H1 (cell line): ENCODE data around the gene NRAS. TPM values are rescaled to one million over a fixed set of nuclear protein-coding genes. Genes with fewer than 3 reads are reported as not detected.
A peak's percentile ranks its signal among the peaks of the same experiment; 100 is the strongest.

Experiments used
- RBBP5 ChIP-seq: IDR thresholded peaks from 2 replicates; pipeline ENCODE4 v1.7.1; 2012; ENCODE audit warnings: low read depth, mild to moderate bottlenecking, inconsistent platforms, low read length, moderate library complexity, borderline replicate concordance
- SIN3A ChIP-seq, 2 experiments: IDR thresholded peaks in 1 of 2; conservative IDR thresholded peaks in 1 of 2; 2 replicates each; pipeline ENCODE4 v1.6.1; 2011 to 2012; ENCODE audit warnings: low read length in 2 of 2, improper control_type of control experiment in 1 of 2, low read depth in 1 of 2, mild to moderate bottlenecking in 1 of 2
- polyA plus RNA-seq, 7 experiments: library from polyadenylated mRNA; depleted of rRNA in 3 of 7; stranded (reverse) in 5 of 7; unstranded in 2 of 7; fragments of >200 nt in 5 of 7; fragments of 200-250 nt in 2 of 7; gene quantifications; 1 replicate in 5 of 7; 2 replicates in 1 of 7; 4 replicates in 1 of 7; pipeline versions ENCODE4 v1.2.1 to v1.2.3, GENCODE V29; 2011 to 2013; ENCODE audit warnings: missing spikeins in 2 of 7, mixed read lengths in 2 of 7
- total RNA-seq: library from RNA; stranded (reverse); fragmentation: NEBNext Ultra II Directional; extraction: Animal tissue kit (Norgen Biotek cat#: 25700); gene quantifications from 2 replicates; pipeline ENCODE4 v1.2.1, GENCODE V29; 2021
- TF ChIP-seq, protein P1 (sequence below): IDR thresholded peaks from 2 replicates; pipeline ENCODE4 v1.6.1; 2012; ENCODE audit warnings: inconsistent platforms

NRAS gene
- total and polyA plus RNA-seq, 2 of the 8 experiments (the other 6 are each of a cell fraction or from before 2014, with no cell fraction given) = 24.5 to 65.1 TPM

DNA sequence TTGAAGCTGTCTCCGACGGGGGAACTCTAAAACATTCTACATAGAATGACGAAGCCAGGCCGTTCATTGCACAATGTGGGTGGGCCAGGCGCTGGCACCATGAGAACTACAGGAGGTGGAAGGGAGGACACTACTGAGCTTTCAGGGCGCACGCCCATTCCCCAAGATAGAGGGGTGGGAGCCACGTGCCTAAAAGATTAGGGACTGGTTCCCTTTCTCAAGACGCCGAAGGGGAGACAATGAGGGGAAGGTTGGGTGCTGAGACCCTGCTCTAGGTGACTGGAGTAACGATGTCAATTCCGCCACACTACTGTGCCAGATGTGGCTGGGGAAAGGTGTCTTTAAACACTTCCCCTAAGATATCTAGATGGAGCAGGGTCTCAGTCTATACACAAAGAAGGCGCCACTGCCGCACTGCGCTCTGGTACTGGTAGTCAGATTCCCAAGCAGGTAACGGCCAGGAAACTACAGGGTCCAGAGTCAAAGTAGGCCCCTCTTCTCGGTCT is 40.4 kb upstream of the NRAS start (continued):
- 0 out of 2 replicates have a peak, but pooled peaks have one; percentile 6 for TF ChIP-seq RBBP5
- TF ChIP-seq SIN3A (conservative IDR thresholded peaks at IDR 0.05 in 1 of 2, IDR thresholded peaks at IDR 0.05 in 1 of 2; ENCODE audit: low read depth in 1 of 2, low read length in 2 of 2) = peak in 1 of 2 experiments; percentile 82; a peak in 1 of 4 replicates
- TF ChIP-seq, protein P1, sequence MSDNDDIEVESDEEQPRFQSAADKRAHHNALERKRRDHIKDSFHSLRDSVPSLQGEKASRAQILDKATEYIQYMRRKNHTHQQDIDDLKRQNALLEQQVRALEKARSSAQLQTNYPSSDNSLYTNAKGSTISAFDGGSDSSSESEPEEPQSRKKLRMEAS = peak; percentile 86
